ENCODE measurements around the gene SSU72.
"Not testable (repeated sequence)": the region's sequence is repeated elsewhere in the genome, so short reads cannot be mapped to it uniquely, and the experiment has no call there.

SSU72 gene

DNA sequence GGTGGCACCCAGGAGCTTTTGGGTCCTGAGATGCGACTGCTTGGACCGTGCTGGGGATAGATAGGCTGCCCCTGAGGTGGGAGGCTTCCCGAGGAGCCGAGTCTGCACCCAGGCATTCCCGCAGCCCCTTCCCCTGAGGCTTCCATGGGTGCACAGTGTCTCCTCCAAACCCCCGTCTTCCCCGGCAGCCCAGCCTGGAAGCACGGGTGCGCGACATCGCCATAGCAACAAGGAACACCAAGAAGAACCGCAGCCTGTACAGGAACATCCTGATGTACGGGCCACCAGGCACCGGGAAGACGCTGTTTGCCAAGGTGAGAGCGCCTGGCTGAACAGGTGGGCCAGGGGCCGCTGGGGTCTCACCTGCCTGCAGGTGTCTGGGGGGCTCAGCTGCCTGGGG lies 51.0 kb downstream of the SSU72 start:
- not testable (repeated sequence) for DNase-seq

- not testable (repeated sequence) for DNase-seq
Measured at GRCh38 chr1:1523226-1523625, 51.4 kb downstream of the SSU72 start.

DNA sequence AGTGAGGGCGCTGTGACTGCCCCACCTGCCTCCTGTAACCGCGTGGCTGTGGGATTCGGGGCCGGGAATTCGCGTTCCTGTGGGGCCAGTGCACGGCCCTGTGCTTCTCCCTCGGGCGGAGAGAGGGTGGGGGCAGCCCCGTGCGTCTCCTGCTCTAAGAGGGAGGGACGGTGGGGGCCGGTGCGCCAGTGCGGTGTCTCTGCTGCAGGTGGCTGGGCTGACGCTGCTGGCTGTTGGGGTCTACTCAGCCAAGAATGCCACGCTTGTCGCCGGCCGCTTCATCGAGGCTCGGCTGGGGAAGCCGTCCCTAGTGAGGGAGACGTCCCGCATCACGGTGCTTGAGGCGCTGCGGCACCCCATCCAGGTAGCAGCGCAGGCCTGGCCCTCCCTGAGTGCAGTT lies 52.1 kb downstream of the SSU72 start:
- not testable (repeated sequence) for DNase-seq

- DNase-seq: no peak
Measured at GRCh38 chr1:1521331-1521730, 53.3 kb downstream of the SSU72 start.

- DNase-seq: not testable (repeated sequence)
Measured at GRCh38 chr1:1519805-1520505, 54.7 kb downstream of the SSU72 start.

- DNase-seq: not testable (repeated sequence)
Measured at GRCh38 chr1:1518621-1519007, 56.0 kb downstream of the SSU72 start.

GRCh38 chr1:1517973-1518620 lies 56.6 kb downstream of the SSU72 start:
- DNase-seq: no peak

GRCh38 chr1:1516923-1517322 lies 57.7 kb downstream of the SSU72 start:
- DNase-seq: not testable (repeated sequence)

- DNase-seq: peak; percentile 32
Measured at GRCh38 chr1:1514376-1514775, 60.3 kb downstream of the SSU72 start.

GRCh38 chr1:1513675-1514074 lies 61.0 kb downstream of the SSU72 start:
- not testable (repeated sequence) for DNase-seq

DNA sequence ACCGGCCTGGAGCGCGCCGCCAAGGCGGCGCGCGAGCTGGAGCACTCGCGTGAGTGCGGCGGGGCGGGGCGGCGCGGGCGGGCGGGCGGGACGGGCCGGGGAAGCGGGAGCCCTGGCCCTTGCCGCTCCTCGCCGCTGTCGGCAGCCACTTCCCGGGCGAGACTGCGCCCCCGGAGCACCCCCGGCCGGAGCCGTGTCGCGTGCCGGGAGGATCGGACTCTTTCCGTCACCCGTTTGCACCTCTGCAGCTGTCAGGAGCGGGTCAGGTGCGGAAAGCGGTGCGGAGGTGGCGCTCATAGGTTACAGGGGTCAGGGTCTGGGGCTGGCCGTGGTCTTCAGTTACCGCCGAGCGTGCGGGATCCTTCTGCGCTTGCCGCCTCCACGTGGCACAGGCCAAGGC lies 62.2 kb downstream of the SSU72 start:
- DNase-seq: not testable (repeated sequence)

DNA sequence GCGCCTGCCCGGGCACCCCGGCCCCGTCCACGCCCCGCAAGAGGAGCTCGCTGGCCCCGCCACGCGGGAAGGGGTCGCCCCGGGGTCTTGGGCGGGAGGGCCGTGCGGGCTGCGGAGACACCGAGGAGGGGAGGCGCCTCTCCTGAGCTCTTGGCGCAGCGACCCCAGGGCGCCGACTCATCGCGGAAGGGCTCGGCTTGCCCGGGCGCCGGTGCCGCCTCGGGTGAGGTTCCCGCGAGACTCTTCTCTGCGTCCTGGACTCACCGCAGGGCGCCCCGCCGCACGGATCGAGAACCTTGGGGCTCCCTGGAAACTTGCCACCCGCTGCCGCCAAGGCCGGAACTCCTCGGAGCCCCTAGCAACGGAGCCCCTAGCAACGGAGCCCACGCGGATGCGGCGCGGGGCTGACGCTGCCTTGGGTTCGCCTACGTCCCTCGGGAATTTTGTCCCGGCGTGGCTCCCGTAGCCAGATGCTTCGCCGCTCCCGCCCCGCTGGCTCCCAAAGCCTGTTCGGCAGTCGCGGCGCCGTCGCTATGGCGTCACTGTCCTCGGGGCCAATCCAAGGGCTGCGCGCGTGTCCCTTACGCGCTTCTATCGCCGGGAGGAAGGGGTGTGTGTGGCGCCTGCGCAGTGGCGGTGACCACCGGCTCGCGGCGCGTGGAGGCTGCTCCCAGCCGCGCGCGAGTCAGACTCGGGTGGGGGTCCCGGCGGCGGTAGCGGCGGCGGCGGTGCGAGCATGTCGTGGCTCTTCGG lies 63.0 kb downstream of the SSU72 start, which contains the start of gene ATAD3A:
TSS of gene ATAD3A (plus strand) at position 630 of the 753 bp plus-strand sequence. CDS start at position 737, 107 bp downstream.
- DNase-seq: peak; percentile 89

DNA sequence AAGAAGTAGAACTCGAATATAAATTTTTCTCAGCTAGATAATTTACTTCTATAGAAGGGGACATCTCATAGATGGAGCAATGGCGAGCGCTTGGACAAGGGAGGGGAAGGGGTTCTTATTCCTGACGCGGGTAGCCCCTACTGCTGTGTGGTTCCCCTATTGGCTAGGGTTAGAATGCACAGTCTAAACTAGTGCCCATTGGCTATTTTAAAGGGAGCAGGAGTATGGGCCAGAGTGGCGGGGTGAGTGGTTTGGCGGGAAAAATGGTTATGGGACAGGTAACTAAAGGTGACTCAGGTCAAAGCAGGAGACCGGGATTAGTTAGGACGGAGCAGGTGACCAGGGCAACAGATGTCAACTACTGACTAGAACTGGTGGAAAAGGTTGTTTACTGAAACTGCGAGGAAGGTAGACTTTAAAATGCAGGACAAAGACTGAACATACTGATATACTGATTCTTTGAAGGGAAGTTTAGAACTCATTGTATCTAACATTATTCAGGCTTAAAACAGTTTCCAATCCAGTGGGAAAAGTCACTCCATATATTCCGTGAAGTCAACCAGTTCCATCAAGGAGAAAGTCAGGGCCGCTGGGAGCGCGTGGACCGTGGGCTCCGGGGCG lies 63.6 kb downstream of the SSU72 start:
- DNase-seq: no peak

GRCh38 chr1:1509465-1509850 lies 65.2 kb downstream of the SSU72 start:
- DNase-seq: not testable (repeated sequence)

GRCh38 chr1:1508775-1509464 lies 65.7 kb downstream of the SSU72 start:
- not testable (repeated sequence) for DNase-seq

DNA sequence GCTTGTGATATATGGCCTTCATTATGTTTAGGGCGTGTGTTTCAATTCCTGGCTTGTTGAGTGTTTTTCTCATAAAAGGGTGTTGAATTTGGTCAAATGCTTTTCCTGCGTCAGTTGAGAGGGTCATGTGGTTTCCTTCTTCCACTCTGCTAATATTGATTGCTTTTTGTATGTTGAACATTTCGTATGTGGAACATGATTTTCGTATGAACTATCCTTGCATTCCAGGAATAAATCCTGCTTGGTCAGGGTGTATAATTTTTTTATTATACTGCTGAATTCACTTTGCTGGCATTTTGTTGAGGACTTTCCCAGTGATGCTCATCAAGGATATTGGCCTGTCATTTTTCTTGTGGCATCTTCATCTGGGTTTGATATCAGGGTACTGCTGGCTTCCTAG lies 67.4 kb downstream of the SSU72 start:
- DNase-seq: no peak

DNA sequence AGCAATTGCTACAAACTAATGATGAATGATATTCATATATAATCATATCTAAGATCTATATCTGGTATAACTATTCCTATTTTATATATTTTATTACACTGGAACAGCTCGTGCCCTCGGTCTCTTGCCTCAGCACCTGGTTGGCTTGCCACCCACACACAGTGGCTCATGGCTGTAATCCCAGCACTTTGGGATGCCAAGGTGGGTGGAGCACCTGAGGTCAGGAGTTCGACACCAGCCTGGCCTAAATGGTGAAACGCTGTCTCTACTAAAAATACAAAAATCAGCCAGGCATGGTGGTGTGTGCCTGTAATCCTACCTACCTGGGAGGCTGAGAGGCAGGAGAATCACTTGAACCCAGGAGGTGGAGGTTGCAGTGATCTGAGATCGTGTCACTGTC lies 68.9 kb downstream of the SSU72 start:
- DNase-seq: not testable (repeated sequence)

DNA sequence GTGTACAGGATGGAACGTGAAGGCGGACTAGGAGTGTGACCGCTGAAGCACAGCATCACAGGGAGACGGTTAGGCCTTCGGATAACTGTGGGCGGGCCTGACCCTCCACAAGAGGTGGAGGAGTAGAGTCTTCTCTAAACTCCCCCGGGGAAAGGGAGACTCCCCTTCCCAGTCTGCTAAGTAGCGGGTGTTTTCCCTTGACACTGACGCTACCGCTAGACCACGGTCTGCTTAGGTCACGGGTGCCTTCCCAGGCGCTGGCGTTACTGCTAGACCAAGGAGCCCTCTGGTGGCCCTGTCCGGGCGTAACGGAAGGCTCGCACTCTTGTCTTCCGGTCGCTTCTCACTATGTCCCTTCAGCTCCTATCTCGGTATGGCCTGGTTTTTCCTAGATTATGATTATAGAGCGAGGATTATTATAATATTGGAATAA lies 69.3 kb downstream of the SSU72 start:
- peak; percentile 39 for DNase-seq

GRCh38 chr1:1504777-1505365 lies 69.8 kb downstream of the SSU72 start:
- peak; percentile 36 for DNase-seq

- DNase-seq: not testable (repeated sequence)
Measured at GRCh38 chr1:1495461-1495975, 79.1 kb downstream of the SSU72 start.

DNA sequence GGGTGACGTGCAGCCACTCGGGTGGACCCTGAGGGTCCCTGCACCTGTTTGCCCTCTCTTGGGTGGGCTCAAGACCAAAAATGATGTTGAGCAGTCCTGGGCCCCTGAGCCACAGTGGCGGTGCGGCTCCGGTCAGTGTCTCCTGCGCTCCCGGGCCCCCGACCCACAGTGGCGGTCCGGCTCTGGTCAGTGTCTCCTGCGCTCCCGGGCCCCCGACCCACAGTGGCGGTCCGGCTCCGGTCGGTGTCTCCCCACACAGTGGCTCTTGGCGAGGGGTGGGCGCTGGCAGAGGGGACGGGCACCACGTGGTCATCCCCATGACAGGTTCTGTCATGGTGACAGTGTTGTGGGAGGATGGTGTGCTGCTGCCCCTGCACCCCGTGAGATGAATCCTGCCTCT lies 80.4 kb downstream of the SSU72 start:
- DNase-seq: not testable (repeated sequence)

Data from GF-D8 (cell line).